HG03045 (cell line): ENCODE results near the gene ACSBG1.

Source experiments
- ATAC-seq: cut with Tn5 transposase; IDR thresholded peaks from one replicate; pipeline ENCODE4 v1.9.1; 2021; ENCODE audit warnings: mild to moderate bottlenecking, moderate library complexity; ENCODE audit not compliant: unreplicated experiment

The ACSBG1 gene, protein sequence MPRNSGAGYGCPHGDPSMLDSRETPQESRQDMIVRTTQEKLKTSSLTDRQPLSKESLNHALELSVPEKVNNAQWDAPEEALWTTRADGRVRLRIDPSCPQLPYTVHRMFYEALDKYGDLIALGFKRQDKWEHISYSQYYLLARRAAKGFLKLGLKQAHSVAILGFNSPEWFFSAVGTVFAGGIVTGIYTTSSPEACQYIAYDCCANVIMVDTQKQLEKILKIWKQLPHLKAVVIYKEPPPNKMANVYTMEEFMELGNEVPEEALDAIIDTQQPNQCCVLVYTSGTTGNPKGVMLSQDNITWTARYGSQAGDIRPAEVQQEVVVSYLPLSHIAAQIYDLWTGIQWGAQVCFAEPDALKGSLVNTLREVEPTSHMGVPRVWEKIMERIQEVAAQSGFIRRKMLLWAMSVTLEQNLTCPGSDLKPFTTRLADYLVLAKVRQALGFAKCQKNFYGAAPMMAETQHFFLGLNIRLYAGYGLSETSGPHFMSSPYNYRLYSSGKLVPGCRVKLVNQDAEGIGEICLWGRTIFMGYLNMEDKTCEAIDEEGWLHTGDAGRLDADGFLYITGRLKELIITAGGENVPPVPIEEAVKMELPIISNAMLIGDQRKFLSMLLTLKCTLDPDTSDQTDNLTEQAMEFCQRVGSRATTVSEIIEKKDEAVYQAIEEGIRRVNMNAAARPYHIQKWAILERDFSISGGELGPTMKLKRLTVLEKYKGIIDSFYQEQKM

DNA sequence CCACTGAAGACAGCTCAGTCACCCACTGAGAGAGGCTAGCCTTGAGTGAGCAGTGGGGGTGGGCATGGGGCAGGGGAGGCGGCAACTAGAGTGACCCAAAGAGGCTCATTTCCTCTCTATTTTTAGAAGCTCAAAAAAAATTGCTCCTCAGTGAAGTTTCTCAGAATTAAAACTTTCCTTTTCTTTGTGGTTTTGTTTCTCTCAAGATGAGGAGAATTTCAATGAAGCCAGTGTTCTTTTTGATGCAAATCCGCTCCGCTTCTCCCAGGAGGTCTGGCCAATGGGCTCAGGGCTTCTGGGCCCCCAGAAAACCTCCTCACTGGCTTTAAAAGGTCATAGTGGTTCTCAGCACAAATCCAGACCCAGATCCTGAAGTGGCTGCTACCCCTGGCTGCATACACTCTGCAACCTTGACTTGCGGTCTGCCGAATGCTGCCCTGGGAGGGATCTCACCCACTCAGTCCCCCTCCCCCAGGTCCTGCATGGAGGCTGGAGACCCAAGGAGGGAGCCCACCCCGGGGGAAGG lies at the start of gene ACSBG1:
Gene ACSBG1 (minus strand): TSS at position 51 of the 526 bp plus-strand sequence. CDS start 64 bp downstream, outside the sequence.
- ATAC-seq = no peak

DNA sequence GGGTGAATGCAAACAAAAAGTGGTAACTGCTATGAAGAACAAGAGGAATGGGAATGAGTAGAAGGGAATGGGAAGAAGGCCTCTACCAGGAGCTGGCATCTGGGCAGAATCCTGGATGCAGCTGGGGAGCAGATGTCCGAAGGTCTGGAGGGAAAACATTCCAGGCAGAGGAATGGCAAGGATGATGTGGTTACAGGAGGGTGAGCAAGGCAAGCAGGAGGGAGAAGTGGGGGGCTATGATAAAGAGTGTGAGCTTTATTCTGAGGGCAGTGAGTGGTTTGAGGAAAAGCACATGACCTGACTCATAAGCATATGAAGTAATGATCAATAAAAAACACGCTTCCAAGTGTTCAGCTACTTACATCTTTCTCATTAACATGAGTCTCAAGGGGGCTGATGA lies 48.0 kb upstream of the ACSBG1 start:
- no peak for ATAC-seq

DNA sequence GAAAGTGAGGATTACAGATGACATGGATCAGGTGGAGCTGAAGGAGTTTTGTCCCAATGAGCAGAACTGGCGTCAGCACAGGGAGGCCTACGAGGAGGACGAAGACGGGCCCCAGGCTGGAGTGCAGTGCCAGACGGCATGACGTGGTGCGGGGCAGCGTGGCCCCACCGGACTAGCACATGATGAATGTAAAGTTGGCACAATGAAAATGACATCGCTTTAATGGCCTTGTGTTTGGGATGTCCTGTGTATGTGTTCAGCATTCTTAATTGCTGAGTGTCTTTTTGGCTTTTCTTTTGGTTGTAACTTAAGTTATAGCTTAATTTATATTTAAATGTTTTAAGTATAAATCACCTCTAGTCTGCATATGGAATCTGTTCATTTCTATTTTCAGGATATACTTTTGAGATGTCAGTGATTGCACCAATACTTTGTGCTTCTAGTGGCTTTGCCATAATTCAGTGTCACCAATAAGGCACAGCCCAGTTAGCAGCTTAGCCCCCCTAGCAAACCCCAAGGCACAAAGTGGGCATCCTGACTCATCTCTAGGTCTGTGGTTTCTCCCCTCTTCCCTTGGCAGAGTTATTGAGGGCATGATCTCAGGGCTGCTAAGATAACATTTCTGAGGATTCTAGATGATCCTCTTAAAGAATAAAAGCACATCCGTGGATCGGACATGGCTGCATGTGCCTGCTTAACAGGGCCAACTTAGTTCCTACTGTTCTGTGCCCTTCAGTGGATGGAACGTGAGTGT lies 46.1 kb upstream of the ACSBG1 start:
- no peak for ATAC-seq

DNA sequence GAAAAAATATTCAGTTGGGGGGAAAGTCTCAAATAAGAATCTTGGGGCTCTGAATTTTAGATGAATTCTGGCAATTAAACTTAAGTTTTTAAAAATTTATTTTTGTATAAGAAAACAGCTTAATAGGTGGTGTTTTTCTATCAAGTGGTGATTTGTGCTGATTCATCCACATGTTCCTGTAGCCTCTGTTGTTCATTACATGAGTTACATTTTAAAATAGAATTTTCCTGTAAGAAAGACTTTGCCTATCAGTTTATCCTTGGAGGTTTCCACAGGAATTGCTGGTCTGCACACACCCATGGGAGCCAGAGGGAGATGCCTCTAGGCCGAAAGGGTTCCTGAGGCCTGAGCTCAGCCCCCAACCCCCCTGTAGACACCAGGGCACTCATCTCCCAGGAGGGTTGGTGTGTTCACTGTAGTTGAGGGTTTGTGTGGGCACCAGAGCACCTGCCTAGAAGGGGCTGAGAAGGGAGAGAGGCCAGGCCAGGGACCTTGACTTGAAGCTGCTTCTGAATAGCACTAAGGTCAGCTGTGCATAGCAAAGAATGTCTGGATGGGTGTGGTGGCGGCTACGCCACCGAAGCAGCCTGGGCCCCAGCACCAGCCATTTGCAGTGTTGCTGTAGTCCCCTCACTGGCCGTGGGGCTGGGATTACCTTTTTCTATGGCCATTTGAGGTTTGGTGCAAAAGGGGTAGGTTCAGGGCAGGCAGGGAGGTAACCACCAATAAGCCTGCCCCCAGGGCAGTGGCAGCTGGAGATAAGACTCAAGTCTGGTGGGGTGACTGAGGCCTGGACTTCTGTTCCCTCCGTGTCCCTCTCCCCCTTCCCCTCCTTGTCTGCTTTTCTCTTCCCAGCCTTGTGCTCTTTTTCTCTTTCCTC lies 41.9 kb upstream of the ACSBG1 start:
- no peak for ATAC-seq

DNA sequence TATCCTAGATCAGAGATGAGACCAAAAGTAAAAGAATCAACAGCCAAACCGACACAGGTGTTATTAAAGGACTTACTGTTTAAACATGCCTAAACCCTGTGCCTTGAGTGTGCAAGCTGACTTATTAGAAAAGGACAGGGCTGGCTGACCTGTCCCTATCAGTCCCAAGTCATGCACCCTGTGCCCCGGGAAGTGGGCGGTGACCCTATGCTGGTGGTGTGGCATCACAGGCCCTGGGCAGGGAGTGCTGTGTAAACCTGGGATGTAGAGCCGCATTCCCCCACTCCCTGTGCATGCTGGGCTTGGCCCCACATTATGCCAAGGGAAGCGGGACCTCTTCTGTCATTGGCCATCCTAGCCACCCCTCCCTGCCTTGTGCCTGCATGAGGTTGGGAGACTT lies 40.6 kb upstream of the ACSBG1 start:
- ATAC-seq = no peak

DNA sequence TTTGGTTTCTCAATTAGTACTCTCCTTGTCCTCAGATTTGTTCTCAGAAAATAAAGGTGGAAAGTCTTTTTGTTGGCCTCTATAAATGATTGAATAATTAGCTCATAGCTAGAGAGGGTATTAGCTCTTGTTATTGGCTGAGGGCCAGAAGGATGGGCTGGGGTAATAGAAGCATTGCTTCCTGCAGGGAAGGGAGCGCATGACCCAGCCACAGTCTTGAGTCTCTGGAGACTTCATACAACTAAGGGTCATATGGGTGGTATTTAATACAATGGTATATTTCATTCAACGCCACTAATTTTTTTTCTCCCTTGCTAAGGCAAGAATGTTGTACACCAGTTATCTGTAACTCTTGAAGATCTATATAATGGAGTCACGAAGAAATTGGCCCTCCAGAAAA lies 38.4 kb upstream of the ACSBG1 start:
- no peak for ATAC-seq

DNA sequence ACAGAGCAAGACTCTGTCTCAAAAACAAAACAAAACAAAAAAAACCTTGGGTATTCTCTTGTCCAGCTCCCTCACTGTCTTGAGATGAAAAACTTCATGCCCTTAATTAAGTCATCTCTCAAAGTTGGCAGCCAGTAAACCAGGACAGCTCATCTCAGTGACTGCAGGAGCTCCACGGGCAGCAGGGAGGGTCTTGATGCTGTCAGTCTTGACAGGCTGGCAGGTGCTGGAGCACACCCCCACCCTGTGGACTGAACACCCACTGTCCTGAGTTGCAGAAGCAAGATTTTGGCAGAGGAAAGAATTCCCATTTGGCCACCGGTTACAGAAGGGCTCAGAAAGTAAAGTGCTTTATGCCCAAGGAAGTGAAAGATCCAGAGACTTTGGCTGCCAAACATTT lies 38.0 kb upstream of the ACSBG1 start:
- ATAC-seq = no peak

DNA sequence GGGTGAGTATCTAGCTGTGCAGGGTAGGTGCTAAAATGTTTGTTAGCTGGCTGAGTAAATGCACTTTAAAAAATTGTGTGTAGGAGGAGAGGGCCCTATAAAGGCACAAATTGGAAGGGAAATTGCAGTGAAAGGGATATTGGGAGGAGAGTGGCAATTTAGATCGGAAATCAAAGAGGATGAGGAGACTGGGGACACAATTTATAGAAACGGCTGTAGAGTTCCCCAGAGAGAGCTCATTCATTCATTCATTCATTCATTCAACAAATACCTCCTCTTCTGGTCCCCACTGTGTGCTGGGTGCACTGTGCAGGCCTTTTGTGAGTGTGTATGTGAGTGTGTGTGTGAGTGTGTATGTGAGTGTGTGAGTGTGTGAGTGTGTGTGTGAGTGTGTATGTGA lies 32.4 kb upstream of the ACSBG1 start:
- no peak for ATAC-seq

DNA sequence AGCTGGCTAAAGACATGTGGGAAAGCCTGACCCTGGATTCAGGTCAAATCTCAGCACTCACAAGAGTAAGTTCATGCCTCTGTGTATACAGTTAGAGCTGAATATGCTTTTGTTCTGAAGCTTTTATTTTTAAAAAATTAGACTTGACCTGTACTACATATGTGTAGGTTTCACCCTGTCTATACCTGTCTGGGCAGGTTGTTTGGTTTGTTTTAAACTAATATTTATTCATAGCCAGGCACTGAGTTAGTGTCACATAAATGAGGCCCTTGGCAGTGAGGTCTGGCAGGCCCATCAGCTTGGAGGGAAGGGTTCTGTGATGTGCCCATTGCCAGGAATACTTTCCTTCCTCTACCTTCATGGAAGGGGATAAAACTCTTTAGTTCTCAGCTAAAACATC lies 31.9 kb upstream of the ACSBG1 start:
- no peak for ATAC-seq

DNA sequence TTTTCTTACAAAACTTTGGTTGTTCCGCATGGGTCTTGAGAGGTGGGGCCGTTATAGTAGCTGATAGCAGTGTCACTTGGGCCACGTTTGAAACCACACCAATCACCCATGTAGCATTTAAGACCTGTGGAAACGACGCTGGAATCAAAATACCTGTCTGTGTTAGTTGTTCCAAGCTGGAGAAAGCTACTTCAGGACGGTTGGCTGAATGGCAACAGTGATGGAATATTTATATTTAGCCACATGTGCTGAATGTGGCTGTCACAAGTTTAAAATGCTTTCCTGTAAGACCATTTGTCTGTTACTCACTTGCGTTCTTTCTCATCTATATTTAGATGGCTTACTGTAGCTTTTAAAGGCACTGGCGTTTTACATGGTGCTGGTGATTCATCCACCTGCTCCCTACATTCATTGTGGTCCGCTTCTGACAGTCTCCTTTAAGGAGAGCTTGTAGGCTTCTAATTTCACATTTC lies 31.4 kb upstream of the ACSBG1 start:
- no peak for ATAC-seq

DNA sequence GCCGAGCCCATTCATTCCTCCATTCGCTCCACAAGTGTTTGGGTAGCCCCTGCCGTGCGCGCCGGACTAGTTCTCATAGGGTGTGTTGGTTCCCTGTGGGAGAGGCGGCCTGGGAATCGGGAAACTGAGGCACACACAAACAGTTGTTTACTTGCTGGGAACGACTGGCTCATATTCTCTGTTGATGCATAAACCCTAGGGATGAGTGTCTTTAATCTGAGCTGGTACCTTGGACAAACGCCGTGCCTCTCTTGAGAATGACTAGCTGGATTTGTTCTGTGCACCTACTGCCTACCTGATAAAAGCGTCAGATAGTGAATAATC lies 30.7 kb upstream of the ACSBG1 start:
- no peak for ATAC-seq

DNA sequence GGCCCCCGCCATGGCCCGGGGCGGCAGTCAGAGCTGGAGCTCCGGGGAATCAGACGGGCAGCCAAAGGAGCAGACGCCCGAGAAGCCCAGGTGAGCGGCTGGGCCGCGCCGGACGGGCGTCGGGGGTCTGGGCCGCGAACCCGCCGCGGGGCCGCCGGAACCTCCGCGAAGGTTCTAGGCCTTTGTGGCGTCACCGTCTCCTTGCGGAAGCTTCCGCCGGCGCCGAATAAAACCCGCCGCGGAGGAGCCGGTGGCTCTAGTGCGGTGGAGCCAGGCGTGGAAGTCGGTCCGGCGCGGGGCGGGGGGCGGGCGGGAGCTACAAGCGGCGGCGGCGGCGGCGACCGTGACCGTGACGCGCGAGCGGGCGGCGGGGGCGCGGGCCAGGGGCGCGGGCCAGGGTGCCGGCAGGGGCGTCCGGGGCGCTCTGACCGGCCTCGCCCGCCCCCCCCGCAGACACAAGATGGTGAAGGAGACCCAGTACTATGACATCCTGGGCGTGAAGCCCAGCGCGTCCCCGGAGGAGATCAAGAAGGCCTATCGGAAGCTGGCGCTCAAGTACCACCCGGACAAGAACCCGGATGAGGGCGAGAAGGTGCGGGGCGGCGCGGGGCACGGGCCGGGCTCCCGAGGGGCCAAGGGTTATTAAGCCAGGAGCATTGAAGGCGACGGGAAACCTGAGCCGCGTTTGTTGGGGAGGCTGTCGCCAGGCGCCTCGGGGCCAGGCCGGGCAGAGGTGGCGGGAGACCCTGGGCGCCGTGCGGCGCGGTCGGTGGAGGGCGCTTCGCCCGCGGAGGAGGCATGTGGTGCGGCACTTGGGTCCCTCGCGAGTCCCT lies 30.2 kb upstream of the ACSBG1 start, which contains the start of gene DNAJA4:
Gene DNAJA4 (plus strand): TSS at position 259 of the 833 bp plus-strand sequence. CDS start 202 bp downstream, at position 461.
- ATAC-seq = no peak

DNA sequence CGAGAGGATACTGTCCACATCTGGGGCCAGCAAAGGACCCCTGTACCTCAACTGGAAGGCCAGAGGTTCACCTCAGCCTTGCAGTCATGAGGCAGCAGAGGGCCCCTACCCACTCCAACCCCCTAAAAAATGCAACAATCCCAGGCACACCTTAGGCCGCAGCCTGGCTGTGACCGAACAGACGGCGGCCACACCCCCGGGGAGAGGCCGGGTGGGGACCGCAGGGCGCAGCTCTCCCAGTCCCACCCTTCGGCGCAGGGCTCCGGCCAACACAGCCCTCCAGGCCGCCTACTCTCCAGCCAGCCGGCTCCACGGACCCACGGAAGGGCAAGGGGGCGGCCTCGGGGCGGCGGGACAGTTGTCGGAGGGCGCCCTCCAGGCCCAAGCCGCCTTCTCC lies 29.5 kb upstream of the ACSBG1 start:
- no peak for ATAC-seq

DNA sequence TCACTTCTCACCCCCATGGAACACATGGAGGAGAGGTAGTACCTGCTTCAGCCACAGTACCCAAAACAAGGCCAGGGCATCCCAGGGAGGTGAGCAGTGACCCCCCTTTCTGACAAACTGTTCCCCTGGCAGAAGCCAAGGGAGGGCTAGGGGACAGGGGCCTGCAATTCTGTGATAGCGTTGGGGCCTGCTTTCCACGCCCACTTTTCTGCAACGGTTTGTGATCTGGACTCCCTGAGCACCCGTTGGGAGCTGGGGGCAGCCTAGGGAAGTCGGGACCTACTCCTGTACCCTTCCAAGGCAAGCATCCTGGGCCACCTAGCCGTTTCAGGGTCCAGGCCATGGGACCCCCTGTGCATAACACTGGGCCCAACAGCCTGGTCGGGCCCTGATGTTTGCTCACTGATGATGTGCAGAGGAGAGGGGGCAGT lies 29.0 kb upstream of the ACSBG1 start:
- ATAC-seq = no peak

DNA sequence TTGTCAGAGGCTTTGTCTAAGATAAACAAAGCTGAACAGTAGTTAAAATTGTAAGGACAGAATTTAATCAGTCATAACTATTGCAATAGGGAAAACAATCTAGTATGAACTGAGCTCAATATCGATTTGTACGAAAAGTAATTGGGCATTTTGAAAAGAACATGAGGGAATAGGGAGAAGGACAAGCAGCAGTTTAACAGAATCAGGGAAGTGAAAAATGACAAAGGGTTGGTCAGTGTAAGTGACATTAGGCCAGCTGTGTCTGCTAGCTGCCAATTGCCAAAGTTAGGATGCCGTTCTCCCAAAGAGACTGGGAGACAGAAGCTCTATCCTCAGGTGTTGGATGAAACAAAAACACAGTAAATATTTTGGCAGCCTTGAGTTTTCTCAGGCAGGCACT lies 26.7 kb upstream of the ACSBG1 start:
- no peak for ATAC-seq

DNA sequence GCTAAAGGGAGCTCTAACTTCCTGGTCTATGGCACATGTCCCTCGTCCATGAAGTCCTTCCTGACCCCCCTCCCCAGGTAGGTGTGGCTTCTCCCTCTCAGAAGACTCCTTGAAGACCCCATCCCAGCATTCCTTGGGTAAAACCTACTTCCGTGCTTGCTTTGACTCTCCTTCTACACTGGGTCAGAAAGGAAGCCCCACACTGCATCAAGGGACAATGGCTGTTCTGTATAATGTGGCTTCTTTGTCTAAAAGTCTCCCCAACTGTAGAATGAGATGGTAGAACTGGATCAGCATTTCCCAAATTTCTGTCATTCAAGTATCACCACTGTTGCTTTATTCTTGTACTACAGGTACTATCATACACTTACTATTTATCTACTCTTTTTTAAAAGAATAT lies 26.1 kb upstream of the ACSBG1 start:
- ATAC-seq = no peak

DNA sequence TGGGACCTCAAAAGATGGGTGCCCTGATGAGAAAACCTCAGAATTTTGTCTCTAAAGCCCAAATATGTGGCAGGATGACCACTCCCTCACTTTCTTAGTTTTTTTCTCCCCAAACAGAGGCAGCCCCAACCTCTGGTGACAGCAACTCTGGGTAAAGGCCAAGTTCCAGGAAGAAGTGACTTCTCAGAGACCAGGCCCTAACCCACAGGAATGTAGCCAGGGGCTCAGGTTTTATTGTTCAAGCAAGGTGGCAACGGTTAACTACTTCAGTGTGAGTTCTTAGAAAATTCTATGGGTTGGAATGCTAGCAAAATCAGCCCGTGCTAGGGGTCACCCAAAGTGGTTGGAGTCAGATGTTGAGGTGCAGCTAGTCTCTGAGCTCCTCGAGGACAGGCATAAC lies 24.9 kb upstream of the ACSBG1 start:
- ATAC-seq = no peak

DNA sequence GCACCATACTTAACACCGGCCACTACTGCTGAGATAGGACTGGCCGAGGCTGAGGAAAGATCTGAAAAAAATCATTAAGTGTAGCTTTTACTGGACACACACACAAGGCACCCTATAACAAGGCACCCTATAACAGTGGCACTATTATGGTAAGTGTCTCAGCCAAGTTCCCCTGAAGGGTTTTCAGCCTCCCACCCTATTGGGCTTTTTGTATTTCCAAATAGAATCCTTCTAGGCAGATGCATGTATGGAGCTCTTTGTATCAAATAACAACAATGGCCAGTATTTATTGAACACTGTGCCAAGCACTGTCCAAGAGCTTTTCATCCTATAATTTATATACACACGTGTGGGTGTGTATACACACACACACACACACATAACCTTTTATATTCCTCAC lies 23.3 kb upstream of the ACSBG1 start:
- ATAC-seq = no peak

DNA sequence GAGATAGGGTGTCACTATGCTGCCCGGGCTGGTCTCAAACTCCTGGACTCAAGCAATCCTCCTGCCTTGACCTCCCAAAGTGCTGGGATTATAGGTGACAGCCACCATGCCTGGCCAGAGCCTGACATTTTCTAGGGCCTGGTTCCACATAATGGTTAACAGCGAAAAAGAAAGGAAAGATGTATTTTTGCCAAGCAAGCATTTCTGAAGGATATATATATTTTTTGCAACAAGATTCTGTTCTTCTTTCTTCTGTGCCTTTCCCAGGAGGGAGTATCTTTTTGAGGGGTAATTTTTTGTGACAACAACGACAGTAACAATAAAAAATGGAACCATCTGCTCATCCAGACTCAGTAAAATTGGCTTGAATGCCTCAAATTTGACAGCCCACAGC lies 21.7 kb upstream of the ACSBG1 start:
- ATAC-seq = no peak
